GM18909 (cell line): ENCODE data around the gene SRSF7.
A peak's percentile ranks its signal among the peaks of the same experiment; 100 is the strongest.
"Not testable (repeated sequence)": the region's sequence is repeated elsewhere in the genome, so short reads cannot be mapped to it uniquely, and the experiment has no call there.

Experiments used
- ATAC-seq: cut with Tn5 transposase; IDR thresholded peaks from one replicate; pipeline ENCODE4 v1.9.1; 2021; ENCODE audit warnings: mild to moderate bottlenecking; ENCODE audit not compliant: unreplicated experiment, poor library complexity

The SRSF7 gene

DNA sequence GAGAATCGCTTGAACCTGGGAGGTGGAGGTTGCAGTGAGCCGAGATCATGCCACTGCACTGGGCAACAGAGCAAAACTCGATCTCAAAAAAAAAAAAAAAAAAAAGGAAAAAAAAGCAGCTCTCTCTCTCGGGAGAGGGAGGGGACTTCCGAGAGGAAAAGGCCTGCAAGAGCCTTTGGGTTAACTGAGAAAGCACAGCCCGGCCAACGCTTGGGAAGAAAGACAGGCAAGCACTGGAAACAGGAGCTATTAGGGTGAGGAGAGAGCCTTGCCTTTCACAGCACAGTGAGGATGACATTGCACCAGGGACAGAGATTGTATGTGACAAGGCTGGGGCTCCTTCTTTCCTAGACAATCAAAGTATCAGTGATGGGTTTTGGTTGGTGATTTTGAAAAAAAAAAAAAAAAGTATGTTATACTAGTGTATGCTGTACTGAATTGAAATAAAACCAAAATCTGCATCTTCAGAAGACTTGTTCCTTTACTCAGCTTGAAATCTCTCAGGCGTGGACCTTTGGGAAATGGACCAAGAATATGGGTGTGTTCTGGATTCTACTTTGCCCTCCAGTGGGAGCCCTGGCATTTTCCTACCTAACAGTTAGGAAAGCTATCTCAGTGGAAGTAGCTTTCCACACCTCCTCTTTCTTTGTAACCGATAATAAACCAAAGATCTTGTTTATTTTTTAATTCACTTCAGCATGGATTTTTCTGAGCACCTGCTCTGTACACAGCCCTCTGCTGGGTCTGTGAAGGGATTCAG lies 16.7 kb downstream of the SRSF7 start:
- ATAC-seq, result no peak

DNA sequence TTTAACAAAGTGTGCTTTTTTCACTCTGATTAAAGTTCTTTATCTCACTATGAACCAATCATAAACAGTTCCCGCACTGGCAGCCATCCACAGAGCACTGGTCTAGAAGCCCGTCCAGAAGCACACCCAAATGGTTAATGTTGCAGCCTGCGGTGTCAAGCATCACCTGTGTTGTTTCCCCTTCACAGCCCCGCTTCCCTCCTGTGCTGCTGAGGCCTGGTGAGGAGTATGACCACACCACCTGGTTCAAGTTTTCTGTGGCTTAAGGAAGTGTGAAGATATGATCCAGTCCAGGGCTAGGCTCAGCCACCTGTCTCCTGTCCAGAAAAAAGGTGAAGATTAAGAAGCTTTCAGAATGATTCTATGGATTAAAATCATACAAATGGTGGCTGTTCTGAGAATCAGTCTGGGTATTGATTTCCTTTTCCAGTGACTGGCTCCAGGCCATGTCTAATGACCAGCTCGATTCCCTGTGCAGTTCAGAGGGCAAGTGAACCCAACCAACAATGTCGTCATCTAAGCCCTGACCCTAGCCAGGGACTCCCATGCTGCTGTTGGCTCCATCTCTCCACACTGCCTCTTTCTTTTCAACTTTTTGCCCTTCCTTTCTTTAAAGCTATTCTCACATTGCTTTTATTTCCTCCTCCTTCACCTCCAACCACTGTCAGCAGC lies 17.7 kb downstream of the SRSF7 start:
- ATAC-seq, result no peak

DNA sequence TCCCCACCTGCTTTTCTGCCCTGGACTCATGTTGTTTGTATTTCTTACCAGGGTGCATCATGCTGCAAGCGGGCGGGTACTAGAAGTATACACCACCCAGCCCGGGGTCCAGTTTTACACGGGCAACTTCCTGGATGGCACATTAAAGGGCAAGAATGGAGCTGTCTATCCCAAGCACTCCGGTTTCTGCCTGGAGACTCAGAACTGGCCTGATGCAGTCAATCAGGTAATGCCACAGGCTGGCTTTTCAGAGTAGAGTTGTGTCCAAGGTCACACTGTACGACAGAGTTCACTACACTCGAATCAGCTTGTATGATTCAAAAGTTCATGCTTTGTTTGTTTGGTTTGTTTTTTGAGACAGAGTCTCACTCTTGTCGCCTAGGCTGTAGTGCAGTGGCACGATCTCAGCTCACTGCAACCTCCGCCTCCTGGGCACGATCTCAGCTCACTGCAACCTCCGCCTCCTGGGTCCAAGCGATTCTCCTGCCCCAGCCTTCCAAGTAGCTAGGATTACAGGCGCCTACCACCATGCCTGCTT lies 19.4 kb downstream of the SRSF7 start:
- ATAC-seq, result no peak

DNA sequence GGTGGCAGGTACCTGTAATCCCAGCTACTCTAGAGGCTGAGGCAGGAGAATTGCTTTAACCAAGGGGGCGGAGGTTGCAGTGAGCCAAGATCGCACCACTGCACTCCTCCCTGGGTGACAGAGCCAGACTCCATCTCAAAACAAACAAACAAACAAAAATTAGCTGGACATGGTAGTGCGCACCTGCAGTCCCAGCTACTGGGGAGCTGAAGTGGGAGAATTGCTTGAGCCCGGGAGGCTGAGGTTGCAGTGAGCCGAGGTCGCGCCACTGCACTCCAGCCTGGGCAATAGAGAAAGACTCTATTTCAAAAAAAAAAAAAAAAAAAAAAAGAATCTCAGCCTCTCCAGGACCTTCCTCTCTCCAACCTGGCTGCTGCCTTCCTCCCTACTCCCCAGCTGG lies 20.1 kb downstream of the SRSF7 start:
- no peak for ATAC-seq

DNA sequence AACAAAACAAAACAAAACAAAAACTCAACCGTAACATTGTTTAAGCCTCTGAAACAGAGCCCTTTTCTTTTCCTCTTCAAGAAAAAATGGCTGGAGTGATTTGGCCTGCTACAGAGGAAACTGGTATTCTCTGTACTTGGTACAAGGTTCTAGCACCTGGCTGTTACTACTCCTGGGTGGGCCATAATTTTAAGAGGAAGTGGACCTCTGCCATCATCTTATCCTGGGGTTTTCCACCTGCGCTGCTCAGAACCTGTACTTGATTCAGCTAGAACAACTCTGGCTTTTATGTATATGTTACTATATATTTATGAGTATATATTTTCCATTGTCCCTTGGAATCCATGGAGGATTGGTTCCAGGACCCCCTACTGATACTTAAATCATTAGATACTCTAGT lies 22.5 kb downstream of the SRSF7 start:
- no peak for ATAC-seq

DNA sequence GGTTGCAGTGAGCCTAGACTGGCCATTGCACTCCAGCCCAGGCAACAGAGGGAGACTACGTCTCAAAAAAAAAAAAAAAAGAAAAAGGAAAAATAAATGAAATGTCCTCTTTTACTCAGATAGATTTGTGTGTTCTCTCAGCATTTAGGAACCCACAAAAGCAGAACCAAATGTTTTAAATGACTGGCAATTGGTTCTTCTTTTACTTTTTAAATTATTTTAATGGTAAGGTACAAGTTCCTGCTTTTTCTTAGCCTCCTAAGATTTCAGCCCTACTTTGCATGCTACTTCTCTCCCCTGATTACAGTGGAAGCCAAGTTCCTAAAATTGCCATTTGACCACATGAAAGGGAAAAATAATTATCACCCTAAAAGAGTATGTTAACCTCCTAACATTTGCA lies 23.5 kb downstream of the SRSF7 start:
- no peak for ATAC-seq

DNA sequence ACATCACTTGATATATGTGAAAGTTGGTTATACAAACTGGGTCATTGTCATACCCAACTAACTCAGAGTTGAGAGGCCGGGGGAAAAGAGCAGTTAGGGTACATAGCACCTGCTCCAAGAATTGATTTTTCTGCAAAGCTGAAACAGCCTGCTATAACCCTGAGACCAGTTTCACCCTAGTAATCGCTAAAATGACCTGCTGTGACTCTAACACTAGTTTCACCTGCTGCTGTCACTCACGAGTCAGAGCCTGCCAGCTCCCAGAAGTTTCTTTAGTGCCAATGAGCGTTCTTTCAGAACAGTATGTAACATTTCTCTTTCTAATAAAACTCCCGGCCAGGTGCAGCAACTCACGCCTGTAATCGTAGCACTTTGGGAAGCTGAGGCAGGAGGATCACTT lies 28.0 kb downstream of the SRSF7 start:
- peak; percentile 63 for ATAC-seq

DNA sequence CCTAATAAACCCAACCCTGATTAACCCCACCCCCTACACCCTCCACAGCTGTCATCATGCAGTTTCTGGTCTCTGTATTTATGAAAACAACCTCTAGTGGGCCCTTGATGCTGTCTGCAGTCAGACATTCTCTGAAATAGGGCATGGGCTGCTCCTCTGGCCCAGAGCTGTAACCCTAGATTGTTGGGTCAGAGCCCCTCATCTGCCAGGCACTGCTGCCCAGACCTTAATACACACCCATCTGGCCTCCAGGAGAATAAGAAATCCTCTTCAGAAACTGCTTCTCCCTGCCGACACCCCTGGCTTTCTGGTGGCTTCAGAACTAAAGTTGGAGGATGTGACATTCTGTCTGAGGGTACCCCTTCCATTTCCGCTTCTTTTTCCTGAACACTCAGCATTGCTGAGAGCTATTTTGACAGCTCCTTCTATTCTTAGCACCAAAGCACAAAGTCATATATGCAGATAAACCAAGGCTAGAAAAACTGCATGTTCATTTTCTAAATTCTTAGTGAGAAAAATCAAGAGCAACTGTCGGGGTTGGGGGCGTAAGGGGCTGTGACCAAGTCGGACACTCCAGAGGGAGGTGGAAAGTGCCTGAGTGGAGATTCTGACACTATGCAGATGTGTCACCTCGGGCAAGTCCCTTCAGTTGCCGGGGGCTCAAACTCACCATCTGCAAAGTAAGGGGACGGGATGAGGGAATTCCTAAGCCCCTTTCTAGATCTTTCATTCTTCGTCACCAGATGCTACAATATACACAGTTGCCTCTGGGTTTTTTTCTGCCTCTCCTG lies 28.7 kb downstream of the SRSF7 start:
- ATAC-seq, result peak; percentile 36

DNA sequence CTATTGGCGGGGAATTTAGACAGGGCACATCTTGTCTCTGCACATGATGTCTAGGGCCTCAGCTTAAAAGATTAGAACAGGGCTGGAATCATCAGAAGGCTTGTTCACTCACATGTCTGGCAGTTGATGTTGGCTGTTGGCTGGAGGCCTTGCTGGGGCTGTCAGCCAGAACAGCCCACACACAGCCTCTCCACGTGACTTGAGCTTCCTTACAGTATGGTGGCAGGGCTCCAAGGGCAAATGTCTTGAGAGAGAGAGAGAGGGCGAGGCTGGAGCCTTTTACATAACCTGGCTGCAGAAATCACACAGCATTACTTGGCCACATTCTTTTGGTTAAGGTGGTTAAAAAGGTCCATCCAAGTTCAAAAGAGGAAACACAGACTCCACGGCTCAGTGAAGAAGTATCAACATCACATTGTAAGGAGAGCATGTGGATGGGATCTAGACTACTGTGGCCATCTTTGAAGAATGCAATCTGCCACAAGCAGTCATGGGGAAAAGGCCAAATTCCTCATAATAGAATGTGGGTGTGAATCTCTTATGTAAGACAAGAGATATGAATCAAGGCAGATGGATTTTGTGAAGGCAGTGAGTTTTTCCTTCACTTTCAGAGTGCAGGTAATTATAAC lies 30.4 kb downstream of the SRSF7 start:
- no peak for ATAC-seq

DNA sequence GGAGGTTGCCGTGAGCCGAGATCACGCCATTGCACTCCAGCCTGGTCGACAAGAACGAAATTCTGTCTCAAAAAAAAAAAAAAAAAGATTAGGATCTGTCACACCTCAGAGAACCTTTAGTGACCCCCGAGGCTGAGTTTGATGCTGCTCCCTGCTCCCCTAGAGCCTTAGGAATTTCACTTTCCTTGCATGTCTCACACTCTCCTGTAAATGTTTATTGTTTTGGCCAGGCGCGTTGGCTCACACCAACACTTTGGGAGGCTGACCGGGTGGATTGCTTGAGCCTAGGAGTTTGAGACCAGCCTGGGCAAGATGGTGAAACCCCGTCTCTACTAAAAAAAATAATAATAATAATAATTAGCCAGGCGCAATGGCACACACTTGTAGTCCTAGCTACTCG lies 31.5 kb downstream of the SRSF7 start:
- ATAC-seq, result no peak

DNA sequence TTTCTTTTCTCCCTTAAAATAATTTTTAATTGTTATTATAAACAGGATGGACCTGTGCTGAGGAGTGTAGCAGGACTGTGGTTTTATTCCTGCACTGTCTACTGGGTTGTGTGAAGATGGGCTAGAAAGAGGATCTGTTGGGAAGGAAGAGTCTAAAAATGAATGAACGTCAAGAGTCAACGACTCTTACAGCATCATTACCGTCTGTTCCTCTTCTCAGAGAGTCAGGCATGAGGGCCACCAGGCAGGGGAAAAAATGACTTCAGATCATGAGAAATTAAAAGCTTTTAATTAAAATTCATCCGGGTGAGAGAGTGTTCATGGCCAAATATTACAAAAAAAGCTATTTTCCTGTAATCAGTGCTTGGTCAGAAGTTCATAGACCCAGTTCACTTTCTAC lies 32.6 kb downstream of the SRSF7 start:
- ATAC-seq, result no peak

DNA sequence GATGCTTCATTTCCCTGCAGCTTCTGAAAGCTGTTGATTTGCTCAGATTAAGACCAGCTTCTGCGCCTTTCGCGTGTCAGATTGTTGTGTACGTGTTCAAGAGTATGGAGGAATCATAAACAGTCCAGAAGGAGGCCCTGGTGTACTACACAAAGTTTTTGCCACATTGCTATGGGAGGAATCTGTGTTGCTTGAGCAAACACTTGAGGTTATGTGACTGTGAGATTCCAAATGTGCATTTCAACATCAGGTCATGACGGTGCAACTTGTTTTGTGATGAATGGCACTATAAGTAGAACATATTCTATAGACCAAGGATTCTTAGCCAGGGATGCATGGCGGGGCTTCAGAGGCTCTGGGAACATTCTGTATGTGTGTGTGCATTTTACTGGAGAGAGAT lies 35.0 kb downstream of the SRSF7 start:
- no peak for ATAC-seq

DNA sequence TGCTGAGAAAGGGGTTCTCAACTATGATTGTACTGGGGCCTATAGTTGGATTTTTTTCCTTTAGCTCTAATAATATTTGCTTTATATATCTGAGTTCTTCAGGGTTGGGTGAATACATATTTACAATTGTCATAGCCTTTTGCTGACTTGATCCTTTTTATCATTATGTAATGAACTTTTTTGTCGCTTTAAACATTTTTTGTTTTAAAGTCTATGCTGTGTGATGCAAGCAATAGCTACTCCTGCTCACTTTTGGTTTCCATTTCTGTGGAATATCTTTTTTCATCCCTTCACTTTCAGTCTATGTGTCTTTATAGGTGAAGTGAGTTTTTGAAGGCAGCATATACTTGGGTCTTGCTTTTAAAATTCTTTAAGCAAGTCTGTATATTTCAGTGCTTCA lies 36.2 kb downstream of the SRSF7 start:
- not testable (repeated sequence) for ATAC-seq

DNA sequence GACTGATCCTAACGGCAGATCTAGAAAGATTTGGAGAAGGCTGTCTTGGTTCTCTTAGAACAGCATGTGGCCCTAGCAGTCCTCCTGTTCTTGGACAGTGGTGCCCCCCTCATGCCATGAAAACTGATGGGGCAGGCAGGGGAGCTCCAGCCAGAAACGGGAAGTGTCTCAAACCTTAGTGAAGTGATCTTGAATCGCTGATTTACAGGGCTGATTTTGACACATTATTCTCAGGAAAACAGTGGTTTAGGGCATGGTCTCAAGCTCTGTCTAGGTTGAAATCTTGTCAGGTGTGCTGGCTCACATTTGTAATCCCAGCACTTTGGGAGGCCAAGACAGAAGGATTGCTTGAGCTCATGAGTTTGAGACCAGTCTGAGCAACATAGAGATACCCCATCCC lies 37.8 kb downstream of the SRSF7 start:
- no peak for ATAC-seq

DNA sequence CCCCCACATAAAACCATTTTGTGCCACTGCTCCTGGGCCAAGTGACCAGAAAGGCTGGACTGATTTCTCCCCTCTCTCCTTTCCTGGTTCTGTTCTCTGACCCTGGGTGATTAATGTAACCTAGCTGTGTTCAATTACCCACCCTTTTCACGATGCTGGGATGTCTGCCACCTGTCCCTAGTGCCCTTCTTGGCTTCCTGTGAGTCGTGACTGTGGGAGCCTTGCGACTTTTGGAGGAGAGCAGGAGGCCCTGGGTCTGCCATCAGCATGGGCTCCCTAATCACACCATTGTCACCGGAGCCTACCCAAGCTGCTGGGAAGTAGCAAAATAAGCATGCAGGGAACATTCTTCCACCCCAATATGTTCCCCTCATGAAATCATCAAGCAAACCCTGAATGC lies 38.3 kb downstream of the SRSF7 start:
- no peak for ATAC-seq

DNA sequence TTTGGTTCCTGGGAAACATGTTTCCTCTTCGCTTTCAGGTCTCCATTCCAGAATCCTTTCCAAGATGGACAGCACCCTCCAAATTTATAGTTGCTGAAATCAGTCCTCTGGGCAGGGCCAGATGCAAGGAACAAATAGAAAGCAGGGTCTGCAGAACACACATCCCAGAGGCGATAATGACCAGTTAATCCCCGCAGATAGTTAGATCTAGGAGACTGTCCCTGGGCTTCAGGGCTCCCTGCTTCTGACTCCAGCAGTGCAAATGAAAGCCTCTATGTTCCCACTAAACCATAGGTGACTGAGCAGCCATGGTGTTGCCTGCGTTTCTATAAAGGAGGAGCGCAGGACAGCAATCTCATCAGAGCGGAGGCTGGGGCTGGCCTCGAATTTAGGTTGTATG lies 38.7 kb downstream of the SRSF7 start:
- no peak for ATAC-seq

DNA sequence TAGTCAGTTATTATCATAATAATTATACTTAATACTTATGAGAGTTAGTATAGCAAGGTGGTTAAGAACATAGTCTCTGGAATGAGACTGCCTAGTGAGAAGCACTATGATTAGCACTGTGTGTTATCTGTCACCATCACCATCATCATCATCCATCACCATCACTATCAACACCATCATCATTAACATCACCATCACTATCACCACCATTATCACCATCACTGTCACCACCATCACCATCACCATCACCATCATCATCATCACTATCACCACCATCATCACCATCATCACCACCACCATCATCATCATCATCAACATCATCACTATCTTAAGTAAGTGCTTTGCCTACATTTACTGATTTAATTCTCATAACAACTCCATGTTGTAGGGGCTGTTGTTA lies 39.6 kb downstream of the SRSF7 start:
- ATAC-seq, result no peak

DNA sequence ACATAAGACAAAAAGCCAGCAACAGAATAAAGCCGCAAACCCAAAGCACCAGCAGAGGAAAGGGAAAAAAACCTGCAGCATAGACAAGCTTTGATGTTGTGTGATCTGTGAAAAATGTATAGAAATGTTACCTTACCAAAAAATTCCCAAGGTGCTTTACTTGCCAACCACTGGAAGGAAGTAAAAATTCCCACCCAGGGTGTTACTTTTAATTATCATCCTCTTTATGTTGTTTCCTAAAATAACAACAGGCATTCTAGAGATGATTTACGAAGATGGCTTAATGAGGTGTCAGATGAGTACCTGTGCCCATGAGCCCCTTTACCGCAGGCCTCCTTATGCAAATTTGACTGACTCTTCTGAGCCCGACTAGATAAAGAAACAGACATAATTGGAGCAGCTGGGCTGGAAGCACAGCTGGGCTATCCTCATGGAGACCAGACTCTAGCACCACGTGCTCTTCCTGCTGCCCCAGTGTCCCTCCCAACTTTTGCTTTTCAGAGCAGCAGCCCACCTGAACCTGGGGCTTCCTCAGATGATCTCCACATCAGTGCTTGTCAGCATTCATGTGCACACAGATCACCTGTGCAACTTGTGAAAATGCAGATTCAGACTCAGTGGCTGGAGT lies 41.5 kb downstream of the SRSF7 start:
- ATAC-seq, result peak; percentile 70

DNA sequence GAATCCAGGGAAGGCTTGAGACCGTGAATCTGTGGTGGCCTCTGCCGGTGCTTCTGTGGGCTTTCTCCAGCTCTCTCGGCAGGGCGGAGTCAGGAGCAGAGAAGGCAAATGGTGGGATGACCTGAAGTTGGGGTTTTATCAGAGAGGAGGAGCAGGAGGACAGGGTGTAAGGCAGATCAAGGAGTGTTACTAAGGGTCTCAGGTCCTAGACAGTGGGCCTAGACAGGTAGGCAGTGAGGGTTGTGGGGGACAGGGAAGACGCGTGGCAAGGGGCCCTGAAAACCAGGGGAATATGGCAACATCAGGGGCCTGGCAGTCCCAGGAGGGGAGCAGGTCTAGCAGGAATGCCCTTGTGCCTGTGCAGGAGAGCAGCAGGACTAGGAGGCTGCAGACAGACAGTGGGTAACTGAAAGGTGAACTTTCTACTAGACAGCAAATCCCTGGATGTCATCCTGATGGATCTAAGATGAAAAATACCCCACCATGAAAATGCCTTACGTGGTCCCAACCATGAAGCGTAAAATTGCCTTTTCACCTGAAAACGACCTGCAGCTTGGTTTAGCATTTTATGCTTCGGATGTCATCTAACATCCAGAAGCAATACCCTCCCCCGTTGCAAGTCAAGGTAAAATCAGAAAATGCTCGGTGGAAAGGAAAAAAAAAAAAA lies 42.1 kb downstream of the SRSF7 start:
- no peak for ATAC-seq

DNA sequence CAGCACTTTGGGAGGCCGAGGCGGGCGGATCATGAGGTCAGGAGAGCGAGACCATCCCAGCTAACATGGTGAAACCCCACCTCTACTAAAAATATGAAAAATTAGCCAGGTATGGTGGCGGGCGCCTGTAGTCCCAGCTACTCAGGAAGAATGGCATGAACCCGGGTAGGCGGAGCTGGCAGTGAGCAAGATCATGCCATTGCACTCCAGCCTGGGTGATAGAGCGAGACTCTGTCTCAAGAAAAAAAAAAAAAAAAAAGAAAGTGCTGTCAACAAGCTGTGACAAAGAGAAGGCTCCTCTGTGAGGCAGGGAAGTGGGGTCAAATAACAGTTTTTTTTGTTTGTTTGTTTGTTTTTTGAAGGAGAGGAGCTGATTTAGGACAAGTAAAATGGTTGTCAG lies 42.7 kb downstream of the SRSF7 start:
- not testable (repeated sequence) for ATAC-seq
